HG02884 (cell line): Measurements from ENCODE around the gene KRT16.
"Not testable (repeated sequence)": the region's sequence is repeated elsewhere in the genome, so short reads cannot be mapped to it uniquely, and the experiment has no call there.

Source experiments
- ATAC-seq: cut with Tn5 transposase; IDR thresholded peaks from one replicate; pipeline ENCODE4 v1.9.1; 2021; ENCODE audit warnings: mild to moderate bottlenecking, moderate library complexity; ENCODE audit not compliant: unreplicated experiment

The KRT16 gene

DNA sequence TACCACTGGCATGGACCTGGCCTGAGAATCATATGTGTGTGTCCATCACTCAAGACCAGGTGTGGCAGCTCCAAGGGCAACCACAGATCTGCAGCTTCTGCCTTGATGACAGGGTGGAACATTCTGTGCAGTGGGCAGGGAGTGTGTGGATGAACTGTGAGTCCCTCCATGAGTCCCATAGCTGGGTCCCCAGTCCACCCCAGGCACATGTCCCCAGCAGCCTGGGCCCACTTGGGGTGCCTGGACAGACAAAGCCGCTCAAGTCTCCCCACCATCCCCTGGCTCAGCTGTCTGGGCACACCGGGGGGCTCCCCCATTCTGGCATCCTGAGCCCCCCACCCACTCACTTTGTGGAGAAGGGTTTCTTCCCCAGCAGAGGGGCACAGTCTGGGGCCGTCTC is 4.6 kb upstream of the KRT16 start:
- no peak for ATAC-seq

DNA sequence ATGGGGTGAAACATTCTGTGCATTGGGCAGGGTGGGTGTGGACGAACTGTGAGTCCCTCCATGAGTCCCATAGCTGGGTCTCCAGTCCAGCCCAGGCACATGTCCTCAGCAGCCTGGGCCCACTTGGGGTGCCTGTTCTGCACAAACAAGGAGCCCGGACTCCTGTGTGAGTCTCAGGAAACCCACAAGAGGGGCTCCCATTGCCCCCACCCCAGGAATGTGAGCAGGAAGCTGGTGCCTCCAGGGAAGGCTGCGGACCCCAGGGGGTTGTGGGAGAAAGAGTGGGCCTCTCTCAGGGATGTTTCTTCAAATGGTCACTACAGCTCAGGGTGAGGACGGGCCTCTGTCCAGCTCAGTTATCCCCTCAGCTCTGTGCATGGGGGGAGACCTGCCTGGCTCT is 3.9 kb upstream of the KRT16 start:
- ATAC-seq, result not testable (repeated sequence)

DNA sequence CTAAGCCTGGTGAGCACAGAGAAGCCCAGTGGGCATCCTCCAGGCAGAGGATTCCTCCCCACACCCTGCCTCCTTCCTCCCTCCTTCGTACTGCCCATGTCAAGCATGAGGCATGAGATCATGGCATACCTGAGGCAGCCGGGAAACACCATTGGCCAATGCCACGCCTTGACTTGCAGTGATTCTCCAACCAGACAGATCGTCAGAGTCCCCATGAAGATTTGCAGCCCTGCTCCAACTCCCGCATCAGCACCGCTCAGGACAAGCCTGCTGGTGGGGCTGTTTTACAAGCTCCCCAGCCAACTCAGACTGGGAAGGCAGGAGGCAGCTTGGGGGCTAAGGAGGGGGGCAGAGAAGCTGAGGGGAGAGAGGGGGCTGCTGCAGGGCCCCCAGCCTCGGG is 2.9 kb upstream of the KRT16 start:
- ATAC-seq, result no peak

DNA sequence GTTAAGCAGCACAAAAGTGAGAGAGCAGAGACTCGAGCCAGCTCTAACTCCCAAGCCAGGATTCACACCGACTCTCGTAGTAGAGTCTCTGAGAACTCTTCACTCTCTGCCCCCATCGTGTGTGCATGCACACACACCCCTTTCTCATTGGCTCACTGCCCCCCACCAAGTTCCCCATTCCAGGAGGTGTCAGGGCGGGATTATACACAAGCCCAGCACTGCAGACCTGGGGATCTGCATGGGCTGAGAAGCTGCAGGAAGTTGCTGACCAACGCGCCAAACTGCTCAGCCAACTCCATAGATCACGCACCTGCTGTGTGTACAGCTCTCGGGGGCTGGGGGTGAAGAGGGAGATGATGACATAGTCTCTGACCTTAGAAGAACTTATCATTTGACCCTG is 2.2 kb upstream of the KRT16 start:
- not testable (repeated sequence) for ATAC-seq

DNA sequence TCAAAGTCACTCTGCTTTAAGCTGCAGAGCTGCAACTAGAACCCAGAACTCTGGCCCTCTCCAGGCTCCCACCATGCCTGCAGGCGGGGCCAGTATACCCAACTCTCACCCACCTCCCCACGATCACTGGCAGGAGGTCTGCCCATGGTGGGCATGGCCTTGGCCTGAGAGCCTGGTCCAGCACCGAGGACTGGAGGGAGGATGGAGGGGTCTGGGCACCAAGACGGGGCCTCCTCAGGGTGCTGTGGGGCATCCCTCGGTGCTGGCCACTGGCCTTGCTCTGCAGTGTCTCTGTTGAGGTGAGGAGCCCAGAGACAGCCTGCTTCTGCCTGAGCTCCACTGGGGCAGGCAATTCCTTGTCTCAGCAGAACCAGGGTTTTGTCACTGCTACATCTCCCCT is 1.5 kb upstream of the KRT16 start:
- no peak for ATAC-seq

DNA sequence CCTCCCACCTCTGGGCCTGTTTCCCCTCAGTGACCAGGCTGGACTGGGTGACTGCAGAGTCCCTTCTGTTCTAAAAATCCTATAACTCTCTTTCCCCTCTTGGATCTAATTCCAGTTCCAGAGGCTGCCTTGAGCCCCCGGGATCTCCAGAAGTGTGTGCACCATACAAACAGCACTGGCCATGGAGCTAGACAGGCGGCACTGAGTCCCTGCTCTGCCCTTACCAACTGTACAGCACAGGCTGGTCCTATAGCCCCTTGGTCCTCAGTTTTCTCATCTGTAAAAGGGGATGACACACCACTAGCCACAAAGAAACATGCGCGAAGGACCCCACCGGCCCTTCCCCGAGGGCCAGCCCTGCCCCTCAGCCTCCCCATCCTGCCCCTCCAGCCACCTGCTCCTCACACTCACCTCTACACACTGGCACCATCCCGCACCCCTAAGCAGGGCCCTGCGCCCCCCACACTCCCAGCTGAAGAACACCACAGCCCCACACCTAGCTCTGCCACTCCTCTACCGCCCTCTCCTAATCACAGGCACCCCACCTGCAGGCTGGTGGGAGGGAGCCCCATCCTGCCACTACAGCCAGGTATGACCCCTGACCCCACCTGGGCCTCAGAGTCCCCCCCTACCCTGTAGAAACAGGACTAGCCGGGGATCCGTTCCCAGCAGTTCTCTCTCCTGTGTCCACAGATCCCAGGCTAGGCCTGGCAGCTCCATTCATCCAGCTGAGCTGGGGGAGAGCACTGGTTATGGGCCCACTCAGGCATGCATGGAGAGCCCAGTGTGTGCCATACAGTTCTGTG is 913 bp upstream of the KRT16 start:
- no peak for ATAC-seq

DNA sequence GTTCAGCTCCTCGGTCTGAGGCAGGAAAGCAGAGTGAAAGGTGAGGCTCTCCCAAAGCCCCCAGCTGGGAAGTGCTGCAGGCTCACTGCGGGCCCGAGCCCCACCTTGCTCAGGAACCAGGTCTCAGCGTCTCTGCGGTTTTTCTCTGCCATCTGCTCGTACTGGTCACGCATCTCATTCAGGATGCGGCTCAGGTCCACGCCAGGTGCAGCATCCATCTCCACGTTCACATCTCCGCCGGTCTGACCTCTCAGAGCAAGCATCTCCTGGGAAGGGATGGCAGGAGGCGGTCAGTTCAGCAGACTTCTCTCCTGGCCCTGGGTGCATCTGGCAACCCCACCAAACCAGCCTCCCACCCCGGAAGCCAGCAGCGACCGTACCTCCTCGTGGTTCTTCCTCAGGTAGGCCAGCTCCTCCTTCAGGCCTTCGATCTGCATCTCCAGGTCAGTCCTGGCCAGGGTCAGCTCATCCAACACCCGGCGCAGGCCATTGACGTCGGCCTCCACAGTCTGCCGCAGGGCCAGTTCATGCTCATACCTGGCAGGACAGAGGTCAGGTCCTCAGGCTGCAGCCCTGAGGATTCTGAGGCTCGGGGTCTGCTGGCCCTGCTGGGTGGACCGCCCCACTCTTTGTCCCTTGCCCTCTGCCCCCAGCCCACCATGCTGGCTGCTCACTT is 1.5 kb downstream of the KRT16 start:
- no peak for ATAC-seq

DNA sequence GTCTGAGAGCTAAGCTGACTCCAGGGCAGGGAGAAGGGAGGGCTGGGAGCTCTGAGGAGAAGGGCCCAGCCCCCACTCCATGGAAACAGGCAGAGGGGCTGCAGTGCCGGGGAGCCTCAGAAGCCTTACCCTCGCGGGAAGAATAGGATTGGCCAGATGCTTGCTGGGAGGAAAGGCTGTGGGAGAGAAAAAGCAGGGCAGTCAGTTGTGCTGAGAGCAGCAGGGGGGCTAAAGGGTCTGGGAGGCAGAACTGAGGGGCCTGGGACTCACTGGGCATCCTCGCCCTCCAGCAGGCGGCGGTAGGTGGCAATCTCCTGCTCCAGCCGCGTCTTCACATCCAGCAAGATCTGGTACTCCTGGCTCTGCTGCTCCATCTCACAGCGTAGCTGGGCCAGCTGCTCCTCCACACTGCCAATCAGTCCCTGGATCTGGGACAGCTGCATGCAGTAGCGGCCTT is 2.5 kb downstream of the KRT16 start:
- not testable (repeated sequence) for ATAC-seq

DNA sequence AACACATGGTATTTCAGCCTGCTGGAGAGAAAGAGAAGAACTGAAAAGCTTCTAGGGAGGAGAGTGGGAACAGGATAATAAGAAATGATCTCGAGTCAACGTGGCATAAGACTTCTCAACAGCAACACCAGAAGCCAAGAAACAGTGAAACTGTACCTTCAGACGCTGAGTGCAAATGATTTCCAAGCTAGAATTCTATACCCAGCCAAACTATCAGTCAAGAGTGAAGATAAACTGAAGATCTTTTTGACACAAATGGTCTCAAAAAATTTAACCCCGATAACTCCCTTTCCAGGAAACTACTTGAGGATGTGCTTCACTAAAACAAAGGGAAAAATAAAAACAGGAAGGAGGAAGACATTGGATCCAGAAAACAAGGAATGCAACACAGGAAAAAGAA is 5.6 kb downstream of the KRT16 start:
- not testable (repeated sequence) for ATAC-seq

DNA sequence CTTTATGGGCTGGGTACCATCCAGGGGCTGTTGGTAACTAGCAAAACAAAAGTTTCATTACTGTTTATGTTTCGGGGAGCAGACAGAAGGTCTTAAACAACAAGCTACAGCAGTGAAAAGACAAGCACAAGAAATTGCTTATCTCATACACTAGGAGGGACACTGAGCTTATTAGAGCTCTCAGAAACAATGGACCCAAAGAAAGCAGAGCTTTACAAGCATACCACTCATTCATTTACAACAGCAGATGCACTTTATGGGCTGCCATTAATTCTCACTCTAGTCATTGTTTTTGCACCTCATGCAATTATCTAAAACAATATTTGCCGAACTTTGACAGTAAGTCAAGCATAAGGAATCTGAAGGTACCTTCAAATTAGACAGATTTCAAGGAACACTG is 10.0 kb downstream of the KRT16 start:
- no peak for ATAC-seq

DNA sequence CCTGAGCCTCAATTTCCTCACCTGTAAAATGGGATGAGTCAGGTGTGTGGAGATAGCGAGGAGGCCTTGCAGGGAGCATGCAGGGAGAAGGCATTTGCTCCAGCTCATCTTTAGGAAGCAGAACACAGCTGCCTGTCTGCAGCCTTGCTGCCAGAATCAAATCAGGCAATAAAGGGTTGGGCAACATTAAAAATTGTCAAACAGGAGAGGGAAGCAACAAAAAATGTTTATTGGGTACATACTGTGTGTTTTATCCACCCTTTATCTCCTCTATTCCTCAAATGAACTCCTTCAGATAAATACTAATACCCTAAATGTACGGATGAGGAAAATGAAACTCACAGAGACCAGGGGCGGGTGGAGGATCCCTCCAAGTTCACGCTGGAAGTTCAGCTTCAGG is 12.2 kb downstream of the KRT16 start:
- ATAC-seq, result no peak

DNA sequence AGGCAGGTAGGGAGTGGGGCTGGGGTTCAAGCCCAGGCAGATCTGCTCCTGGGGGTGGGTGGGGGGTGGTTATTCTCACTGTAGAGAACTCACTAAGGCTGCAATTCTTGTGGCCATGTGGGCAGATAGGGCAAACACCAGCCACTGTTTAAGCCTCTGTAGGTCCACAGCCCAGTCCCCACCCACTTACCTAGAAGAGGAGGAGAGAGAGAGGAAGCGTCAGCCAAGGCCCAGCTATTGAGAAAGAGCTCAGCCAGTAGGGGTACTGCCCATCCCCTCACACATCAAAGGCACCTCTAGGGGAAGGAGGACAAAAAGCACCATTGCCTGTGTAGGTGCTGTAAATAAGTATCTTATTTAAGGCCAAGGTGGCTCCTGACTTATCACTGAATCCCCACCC is 12.9 kb downstream of the KRT16 start:
- ATAC-seq, result no peak

DNA sequence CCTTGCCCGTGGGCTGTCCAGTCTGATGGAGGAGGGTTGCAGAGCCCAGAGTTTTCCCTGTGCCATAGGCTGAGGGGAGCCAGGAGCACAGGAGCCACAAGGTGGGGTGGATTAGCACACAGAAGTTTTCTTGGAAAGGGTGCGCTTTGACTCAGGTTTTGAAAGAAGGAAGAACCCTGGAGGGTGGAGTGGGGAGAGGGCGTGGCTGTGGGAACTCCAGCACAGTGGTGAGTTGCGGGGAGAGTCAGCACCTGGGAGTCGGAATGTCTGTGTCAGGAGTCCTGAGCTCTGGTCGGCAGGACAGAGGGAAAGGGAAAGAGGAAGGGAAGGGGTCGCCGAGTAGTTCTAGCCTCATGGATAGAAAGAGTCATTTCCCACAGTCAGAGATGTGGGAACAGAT is 17.0 kb downstream of the KRT16 start:
- no peak for ATAC-seq

DNA sequence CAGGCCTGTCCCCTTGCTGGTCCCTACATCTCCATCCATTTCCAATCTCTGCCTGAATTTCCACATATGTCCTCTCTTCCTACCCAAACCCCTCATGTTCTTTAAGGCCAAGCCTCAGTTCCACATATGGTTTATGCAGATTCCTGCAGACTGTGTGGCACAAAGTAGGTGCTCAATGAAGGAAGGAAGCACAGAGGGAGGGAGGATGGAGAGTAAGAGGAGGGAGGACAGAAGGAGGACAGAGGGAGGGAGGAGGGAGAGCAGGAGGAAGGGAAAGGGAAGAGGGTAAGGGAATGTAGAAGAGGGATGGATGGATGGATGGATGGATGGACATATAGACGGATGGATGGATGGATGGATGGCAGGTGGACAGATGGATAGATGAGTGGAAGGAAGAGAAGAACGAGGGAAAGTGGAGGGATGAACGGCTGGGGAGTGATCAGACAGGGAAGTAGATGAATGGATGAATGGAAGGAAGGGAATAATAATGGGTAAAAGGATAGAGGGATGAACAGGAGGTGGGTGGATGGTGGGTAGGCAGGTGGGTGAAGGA is 18.1 kb downstream of the KRT16 start:
- no peak for ATAC-seq

DNA sequence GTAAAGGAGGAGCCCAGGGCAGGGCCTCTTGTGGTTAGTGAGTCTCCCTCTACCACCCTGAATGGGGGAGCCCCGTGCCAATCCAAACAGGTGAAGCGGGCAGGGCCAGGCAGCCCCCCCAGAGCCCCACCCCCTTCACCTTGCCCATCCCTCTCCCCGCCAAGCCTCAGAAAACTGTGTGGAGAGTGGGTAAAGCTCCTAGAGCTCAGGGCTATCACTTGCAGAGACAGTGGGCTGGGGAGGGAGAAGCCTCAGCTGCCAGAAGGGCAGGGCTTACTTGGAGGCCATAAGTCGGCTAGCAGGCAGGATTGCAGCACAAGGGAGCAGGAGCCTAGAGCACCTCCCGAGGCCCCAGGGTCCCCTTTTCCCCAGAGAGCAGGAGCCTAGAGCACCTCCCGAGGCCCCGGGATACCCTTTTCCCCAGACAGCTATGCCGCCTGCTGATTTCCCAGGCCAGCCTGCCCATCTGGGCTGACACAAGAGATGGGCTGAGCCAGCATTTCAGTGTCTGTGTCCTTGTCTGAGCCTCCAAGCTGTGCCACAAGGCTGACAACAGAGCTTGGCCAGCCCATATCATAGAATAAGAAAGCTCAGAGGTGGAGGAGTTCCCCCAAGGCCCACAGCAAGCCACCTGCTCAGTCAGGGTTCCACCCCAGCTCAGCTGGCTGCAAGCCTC is 19.1 kb downstream of the KRT16 start:
- no peak for ATAC-seq

DNA sequence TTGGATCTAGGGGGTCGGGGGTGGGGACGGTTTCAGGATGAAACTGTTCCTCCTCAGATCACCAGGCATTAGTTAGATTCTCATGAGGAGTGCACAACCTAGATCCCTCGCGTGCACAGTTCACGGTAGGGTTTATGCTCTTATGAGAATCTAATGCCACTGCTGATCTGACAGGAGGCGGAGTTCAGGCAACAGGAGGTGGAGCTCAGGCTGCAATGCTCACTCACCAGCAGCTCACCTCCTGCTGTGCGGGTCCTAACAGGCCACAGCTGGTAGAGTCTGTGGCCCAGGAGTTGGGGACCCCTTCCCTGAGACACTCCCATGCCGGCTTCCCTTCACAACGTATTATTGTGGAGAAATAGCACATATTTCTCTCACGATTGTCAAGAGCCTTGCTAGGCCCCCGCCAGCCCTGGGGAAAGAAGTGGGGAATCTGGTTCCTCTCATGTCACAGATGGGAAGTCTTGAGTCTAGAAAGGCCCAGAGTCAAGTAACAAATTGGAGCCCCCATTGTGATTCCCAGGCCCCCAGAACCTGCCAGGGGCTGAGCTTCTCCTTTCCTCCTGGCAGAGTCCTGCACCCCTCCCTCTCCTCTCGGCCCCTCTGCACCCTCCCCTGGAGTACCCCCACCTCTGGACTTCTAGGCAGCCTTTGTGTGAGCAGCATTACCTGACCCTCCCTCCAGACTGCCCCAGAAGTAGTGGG is 19.8 kb downstream of the KRT16 start:
- no peak for ATAC-seq

DNA sequence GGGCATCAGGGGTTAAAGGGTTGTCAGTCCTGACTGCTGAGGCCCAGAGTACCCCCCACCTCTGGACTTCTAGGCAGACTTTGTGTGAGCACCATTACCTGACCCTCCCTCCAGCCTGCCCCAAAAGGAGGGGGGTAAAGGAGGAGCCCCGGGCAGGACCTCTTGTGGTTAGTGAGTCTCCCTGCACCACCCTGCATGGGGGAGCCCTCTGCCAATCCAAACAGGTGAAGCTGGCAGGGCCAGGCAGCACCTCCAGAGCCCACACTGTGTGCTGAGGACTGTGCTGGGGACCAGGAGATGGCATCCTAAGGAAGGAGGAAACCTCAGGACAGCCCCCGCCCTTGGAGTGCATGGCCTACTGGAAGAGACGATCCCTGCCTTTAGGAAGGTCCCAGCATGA is 23.3 kb downstream of the KRT16 start:
- no peak for ATAC-seq

DNA sequence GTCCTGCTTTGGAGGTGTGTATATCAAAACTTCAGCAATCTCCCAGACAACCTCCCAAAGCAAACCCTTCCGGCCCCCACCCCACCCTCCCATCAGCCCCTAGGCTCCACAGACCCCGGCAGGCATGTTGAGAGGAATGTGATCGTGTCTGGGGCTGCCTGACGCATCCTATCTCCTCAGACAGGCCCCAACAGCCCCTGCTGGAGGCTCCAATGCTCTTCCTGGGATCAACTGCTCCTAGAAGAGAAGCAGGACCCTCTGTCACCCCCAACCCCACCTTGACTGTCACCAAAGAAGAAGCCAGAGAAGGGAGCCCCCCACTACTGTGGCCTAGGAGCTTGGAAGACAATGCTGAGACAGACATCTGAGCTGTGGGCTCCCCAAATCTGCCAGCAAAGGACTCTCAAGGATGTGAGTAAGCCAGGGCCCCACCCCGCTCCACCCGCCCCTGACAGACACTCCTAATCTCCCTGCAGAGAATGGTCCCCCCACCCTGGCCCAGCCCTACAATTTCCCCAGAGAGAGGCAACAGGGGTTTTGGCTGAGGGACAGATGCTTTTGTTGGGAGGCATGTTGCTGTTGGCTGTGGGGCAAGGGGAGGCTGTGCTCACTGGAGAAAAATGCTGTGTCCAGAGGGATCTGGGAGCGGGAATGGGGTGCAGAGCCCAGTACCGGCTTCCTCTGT is 24.3 kb downstream of the KRT16 start:
- ATAC-seq, result no peak

DNA sequence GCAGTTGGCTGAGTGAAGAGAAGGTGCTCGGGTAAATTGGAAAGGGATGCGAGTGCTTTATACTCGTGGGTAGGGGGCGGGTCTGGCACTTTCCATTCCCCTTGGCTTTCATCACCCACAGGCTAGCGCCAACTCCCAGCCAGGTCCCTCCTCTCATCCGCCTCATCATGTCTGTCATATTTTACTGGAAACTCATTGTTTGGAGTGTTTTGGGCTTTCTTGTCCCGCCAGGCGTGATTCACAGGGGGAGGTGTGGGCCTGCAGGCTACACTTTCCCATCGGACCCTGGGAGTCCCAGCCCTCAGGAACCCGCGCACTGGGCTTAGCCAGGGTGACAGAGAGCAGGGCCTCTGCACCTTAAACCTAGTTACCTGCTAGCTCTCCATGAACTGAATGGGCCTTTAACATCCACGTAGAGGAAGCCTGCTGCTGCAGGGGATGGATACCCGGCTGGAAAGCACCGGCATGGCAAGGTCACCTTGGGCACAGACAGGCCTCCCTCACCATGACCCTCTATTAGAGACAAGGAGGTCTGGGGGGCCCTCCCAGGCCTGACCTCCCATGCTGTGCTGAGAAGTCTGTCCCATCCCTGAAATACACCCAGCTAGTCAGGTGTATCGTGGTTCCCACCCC is 25.6 kb downstream of the KRT16 start, which contains the start of gene KRT14:
TSS of gene KRT14 (minus strand) at position 33 of the 633 bp plus-strand sequence. CDS start 61 bp downstream, outside the sequence.
- no peak for ATAC-seq
